Endodermal cell (in vitro differentiated cells): Measurements from ENCODE around the gene ZNF688. TPM values are rescaled to one million over a fixed set of nuclear protein-coding genes. Genes with fewer than 3 reads are reported as not detected.

ENCODE experiments used
- DNase-seq: peaks from one replicate; pipeline ENCODE4 v3.0.0-alpha.2; 2017
- H3K27ac ChIP-seq: 2 replicates; pipeline ENCODE4 v1.5.1; 2013; ENCODE audit warnings: mild to moderate bottlenecking, low read depth, low read length, moderate library complexity
- H3K27me3 ChIP-seq: 2 replicates; pipeline ENCODE4 v1.6.1; 2013; ENCODE audit warnings: mild to moderate bottlenecking, low read length, moderate library complexity; ENCODE audit not compliant: insufficient read depth, control insufficient read depth, poor library complexity, severe bottlenecking
- H3K36me3 ChIP-seq: 2 replicates; pipeline ENCODE4 v1.7.0; 2013; ENCODE audit warnings: mild to moderate bottlenecking, low read length, moderate library complexity; ENCODE audit not compliant: control insufficient read depth, insufficient read depth
- H3K4me1 ChIP-seq: one replicate; pipeline ENCODE4 v1.7.0; 2013; ENCODE audit warnings: low read length; ENCODE audit not compliant: control insufficient read depth, insufficient read depth
- H3K4me3 ChIP-seq: 2 replicates; pipeline ENCODE4 v1.5.1; 2013; ENCODE audit warnings: mild to moderate bottlenecking, low read length, moderate library complexity
- H3K9ac ChIP-seq: 2 replicates; pipeline ENCODE4 v1.6.1; 2013; ENCODE audit warnings: mild to moderate bottlenecking, low read length, moderate library complexity; ENCODE audit not compliant: poor library complexity, severe bottlenecking; ENCODE audit errors: extremely low read depth
- H3K9me3 ChIP-seq: 2 replicates; pipeline ENCODE4 v1.6.1; 2013; ENCODE audit warnings: mild to moderate bottlenecking, low read length, moderate library complexity; ENCODE audit not compliant: control insufficient read depth
- H3K27ac Mint-ChIP-seq: 2 replicates; pipeline ENCODE4 v1.8.0; 2020; ENCODE audit warnings: mixed read lengths
- H3K27me3 Mint-ChIP-seq: 2 replicates; pipeline ENCODE4 v1.8.0; 2021; ENCODE audit warnings: mild to moderate bottlenecking, mixed read lengths; ENCODE audit not compliant: insufficient read depth
- H3K36me3 Mint-ChIP-seq: 2 replicates; pipeline ENCODE4 v1.8.0; 2020; ENCODE audit warnings: low read depth, mixed read lengths
- H3K4me1 Mint-ChIP-seq: 2 replicates; pipeline ENCODE4 v1.8.0; 2020; ENCODE audit warnings: mixed read lengths
- H3K4me3 Mint-ChIP-seq: 2 replicates; pipeline ENCODE4 v1.8.0; 2020; ENCODE audit warnings: mild to moderate bottlenecking, moderate library complexity, mixed read lengths
- H3K9me3 Mint-ChIP-seq: 2 replicates; pipeline ENCODE4 v1.8.0; 2020; ENCODE audit warnings: mild to moderate bottlenecking, mixed read lengths
- WGBS, 2 experiments: methylation state at CpG; one replicate each; pipeline versions ENCODE4 v1.1.5 to v1.1.7; 2013; ENCODE audit warnings: missing lambda C conversion rate in 2 of 2, mixed read lengths in 1 of 2; ENCODE audit not compliant: insufficient coverage in 1 of 2, insufficient read length in 1 of 2; 5-methylcytosine and 5-hydroxymethylcytosine counted together
- total RNA-seq, 2 donors: library from RNA; stranded (reverse); fragmentation: NEBNext Ultra II Directional in 1 of 2; extraction: Animal tissue kit (Norgen Biotek cat#: 25700) in 1 of 2; gene quantifications; 2 replicates in 1 of 2; 3 replicates in 1 of 2; pipeline ENCODE4 v1.2.1, GENCODE V29; 2021
- TF ChIP-seq, protein P1 (sequence below): fragments of 200-600 bp; sonication (generic); conservative IDR thresholded peaks from 2 replicates; pipeline ENCODE4 v1.5.0; 2021; ENCODE audit warnings: antibody characterized with exemption, mild to moderate bottlenecking

The ZNF688 gene
- total RNA-seq, 2 donors from 2014 or later: 6.4 to 7.5 TPM

GRCh38 chr16:30527635-30528178, 43.8 kb downstream of the ZNF688 start:
- H3K36me3 ChIP-seq: peaks cover 20% of the 10 kb centered on the region
- DNase-seq: no peak
- peak overlapping the region; percentile 64 for H3K4me3 ChIP-seq
- Mint-ChIP-seq H3K36me3 (peaks cover 25% of the 10 kb centered on the region), H3K4me1 (peaks cover 18% of the 10 kb centered on the region), H3K4me3 (peak overlapping the region; percentile 71), H3K9me3 (no peaks in the 10 kb centered on the region), H3K27me3 (no peaks in the 10 kb centered on the region), H3K27ac (peak overlapping the region; percentile 96)
- H3K27me3 ChIP-seq: no peaks in the 10 kb centered on the region
- peaks cover 3% of the 10 kb centered on the region for H3K4me1 ChIP-seq
- TF ChIP-seq, protein P1, sequence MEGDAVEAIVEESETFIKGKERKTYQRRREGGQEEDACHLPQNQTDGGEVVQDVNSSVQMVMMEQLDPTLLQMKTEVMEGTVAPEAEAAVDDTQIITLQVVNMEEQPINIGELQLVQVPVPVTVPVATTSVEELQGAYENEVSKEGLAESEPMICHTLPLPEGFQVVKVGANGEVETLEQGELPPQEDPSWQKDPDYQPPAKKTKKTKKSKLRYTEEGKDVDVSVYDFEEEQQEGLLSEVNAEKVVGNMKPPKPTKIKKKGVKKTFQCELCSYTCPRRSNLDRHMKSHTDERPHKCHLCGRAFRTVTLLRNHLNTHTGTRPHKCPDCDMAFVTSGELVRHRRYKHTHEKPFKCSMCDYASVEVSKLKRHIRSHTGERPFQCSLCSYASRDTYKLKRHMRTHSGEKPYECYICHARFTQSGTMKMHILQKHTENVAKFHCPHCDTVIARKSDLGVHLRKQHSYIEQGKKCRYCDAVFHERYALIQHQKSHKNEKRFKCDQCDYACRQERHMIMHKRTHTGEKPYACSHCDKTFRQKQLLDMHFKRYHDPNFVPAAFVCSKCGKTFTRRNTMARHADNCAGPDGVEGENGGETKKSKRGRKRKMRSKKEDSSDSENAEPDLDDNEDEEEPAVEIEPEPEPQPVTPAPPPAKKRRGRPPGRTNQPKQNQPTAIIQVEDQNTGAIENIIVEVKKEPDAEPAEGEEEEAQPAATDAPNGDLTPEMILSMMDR: no peak
- peak overlapping the region; percentile 34 for H3K9ac ChIP-seq
- 60 to 61% methylated on average over 13 to 14 of the region's 14 CpGs for WGBS, 2 experiments
- peak overlapping the region; percentile 78 for H3K27ac ChIP-seq
- H3K9me3 ChIP-seq: no peaks in the 10 kb centered on the region

- H3K36me3 Mint-ChIP-seq: peaks cover 23% of the 10 kb centered on the region
Observed at GRCh38 chr16:30526823-30527634, 44.5 kb downstream of the ZNF688 start.

GRCh38 chr16:30526137-30526822, 45.2 kb downstream of the ZNF688 start, which contains the start of gene ZNF768:
Gene ZNF768 (minus strand): TSS chr16:30526566. CDS start chr16:30526413, 153 bp downstream.
- 0 to 3% methylated on average over 10 to 70 of the region's 73 CpGs for WGBS, 2 experiments
- Mint-ChIP-seq H3K9me3 (no peaks in the 10 kb centered on the region), H3K27ac (peak within 1 kb of the TSS; percentile 96), H3K4me1 (peaks cover 24% of the 10 kb centered on the region), H3K4me3 (peak within 1 kb of the TSS; percentile 71), H3K36me3 (peaks cover 19% of the 10 kb centered on the region), H3K27me3 (no peaks in the 10 kb centered on the region)
- Histone ChIP-seq H3K4me1 (no peaks in the 10 kb centered on the region), H3K27me3 (no peaks in the 10 kb centered on the region), H3K4me3 (peak within 1 kb of the TSS; percentile 83), H3K27ac (peak within 1 kb of the TSS; percentile 87), H3K36me3 (peaks cover 10% of the 10 kb centered on the region), H3K9ac (peak within 1 kb of the TSS; percentile 66), H3K9me3 (no peaks in the 10 kb centered on the region)
- peak; percentile 87 for DNase-seq
- TF ChIP-seq, protein P1: no peak

More at GRCh38 chr16:30526823-30527634, 44.5 kb downstream of the ZNF688 start:
- WGBS, 2 experiments: 0% methylated on average over 36 to 79 of the region's 79 CpGs
- DNase-seq: peak; percentile 99
- Histone ChIP-seq H3K9ac (peak overlapping the region; percentile 66), H3K9me3 (no peaks in the 10 kb centered on the region), H3K4me1 (no peaks in the 10 kb centered on the region), H3K27ac (peak overlapping the region; percentile 87), H3K36me3 (peaks cover 15% of the 10 kb centered on the region), H3K4me3 (peak overlapping the region; percentile 83), H3K27me3 (no peaks in the 10 kb centered on the region)
- Mint-ChIP-seq H3K27ac (peak overlapping the region; percentile 96), H3K27me3 (no peaks in the 10 kb centered on the region), H3K9me3 (no peaks in the 10 kb centered on the region), H3K4me3 (peak overlapping the region; percentile 71), H3K4me1 (peaks cover 23% of the 10 kb centered on the region)
- TF ChIP-seq, protein P1: peak; percentile 69
